H1 (cell line): ENCODE data around the gene ULK2. TPM values are rescaled to one million over a fixed set of nuclear protein-coding genes. Genes with fewer than 3 reads are reported as not detected.

ENCODE experiments used
- CTCF ChIA-PET: fragments of 300-600 bp; sonication (Branson Sonifier 250); formaldehyde crosslinking; loops from one replicate; lab custom pipeline; 2021; ENCODE audit not compliant: partially characterized antibody; lab: Charles Lee
- POLR2A ChIA-PET: fragments of 300-600 bp; sonication (Branson Sonifier 250); formaldehyde crosslinking; loops from one replicate; lab custom pipeline; 2021; ENCODE audit warnings: inconsistent platforms; ENCODE audit not compliant: partially characterized antibody; lab: Charles Lee
- DNase-seq, 2 experiments: peaks; one replicate each; pipeline versions ENCODE4 v3.0.0 to v3.0.0-alpha.2; 2010 to 2022; ENCODE audit warnings: low spot score in 2 of 2, low read depth in 1 of 2, mixed read lengths in 1 of 2
- FAIRE-seq: peaks from 2 replicates; lab custom pipeline; 2011; peaks lifted over from hg19 to GRCh38; lab: Jason Lieb, UNC
- H2AFZ ChIP-seq: 2 replicates; pipeline ENCODE4 v1.8.1; 2012; ENCODE audit warnings: low read length, inconsistent platforms
- H2AK5ac ChIP-seq: 2 replicates; pipeline ENCODE4 v1.6.1; 2013; ENCODE audit warnings: low read depth, low read length
- H2BK120ac ChIP-seq: replicated peaks from 2 replicates; pipeline ENCODE3; 2013; ENCODE audit warnings: low read depth, low read length, inconsistent platforms
- H2BK12ac ChIP-seq: 2 replicates; pipeline ENCODE4 v1.6.1; 2013; ENCODE audit warnings: low read depth, low read length
- H2BK15ac ChIP-seq: 2 replicates; pipeline ENCODE4 v1.6.1; 2013; ENCODE audit warnings: low read length
- H2BK20ac ChIP-seq: 2 replicates; pipeline ENCODE4 v1.6.1; 2013; ENCODE audit warnings: low read length
- H2BK5ac ChIP-seq: 2 replicates; pipeline ENCODE4 v1.6.1; 2013; ENCODE audit warnings: low read depth, low read length
- H3K14ac ChIP-seq: 2 replicates; pipeline ENCODE4 v1.6.1; 2013; ENCODE audit warnings: inconsistent platforms; ENCODE audit not compliant: insufficient read length
- H3K18ac ChIP-seq: 2 replicates; pipeline ENCODE4 v1.6.1; 2013; ENCODE audit warnings: low read length; ENCODE audit errors: extremely low read depth
- H3K23ac ChIP-seq: 2 replicates; pipeline ENCODE4 v1.6.1; 2013; ENCODE audit warnings: inconsistent platforms; ENCODE audit not compliant: insufficient read length
- H3K23me2 ChIP-seq: 2 replicates; pipeline ENCODE4 v1.6.1; 2013; ENCODE audit warnings: low read depth, low read length
- H3K27ac ChIP-seq: 2 replicates; pipeline ENCODE4 v1.6.1; 2011; ENCODE audit warnings: low read depth, low read length, inconsistent platforms
- H3K27me3 ChIP-seq, 4 experiments: replicated peaks in 1 of 4; 1 replicate in 1 of 4; 2 replicates in 3 of 4; pipeline versions ENCODE4 v1.6.1 to v1.8.1; 2011 to 2013; ENCODE audit warnings: low read length in 3 of 4, mild to moderate bottlenecking in 3 of 4, inconsistent platforms in 2 of 4, mixed read lengths in 2 of 4, moderate library complexity in 1 of 4; ENCODE audit not compliant: control insufficient read depth in 3 of 4, insufficient read depth in 3 of 4; ENCODE audit errors: extremely low read depth in 1 of 4
- H3K36me3 ChIP-seq, 4 experiments: 2 replicates each; pipeline versions ENCODE4 v1.6.1 to v1.8.1; 2011 to 2013; ENCODE audit warnings: mild to moderate bottlenecking in 4 of 4, low read length in 3 of 4, moderate library complexity in 2 of 4, control low read depth in 1 of 4, inconsistent platforms in 1 of 4; ENCODE audit not compliant: insufficient read depth in 4 of 4, control insufficient read depth in 2 of 4
- H3K4ac ChIP-seq: replicated peaks from 2 replicates; pipeline ENCODE3; 2013; ENCODE audit warnings: low read length, low read depth, mixed read lengths, inconsistent platforms; ENCODE audit not compliant: insufficient read length
- H3K4me1 ChIP-seq, 4 experiments: replicated peaks in 1 of 4; 1 replicate in 1 of 4; 2 replicates in 3 of 4; pipeline versions ENCODE4 v1.6.1 to v1.8.1; 2011 to 2013; ENCODE audit warnings: low read length in 3 of 4, inconsistent platforms in 2 of 4, mixed read lengths in 1 of 4; ENCODE audit not compliant: insufficient read depth in 4 of 4, control insufficient read depth in 3 of 4
- H3K4me2 ChIP-seq, 2 experiments: 2 replicates each; pipeline versions ENCODE4 v1.6.1 to v1.8.1; 2011 to 2013; ENCODE audit warnings: low read depth in 2 of 2, low read length in 2 of 2, control low read depth in 1 of 2, inconsistent platforms in 1 of 2, mild to moderate bottlenecking in 1 of 2; ENCODE audit not compliant: insufficient read depth in 1 of 2
- H3K4me3 ChIP-seq, 4 experiments: fragments of 200-600, 300-600 bp in 1 of 4; sonication (generic), shearing (Covaris generic), sonication (Bioruptor Twin) in 1 of 4; 2 replicates each; pipeline versions ENCODE4 v1.5.1 to v1.8.1; 2011 to 2016; ENCODE audit warnings: low read length in 4 of 4, low read depth in 3 of 4, control low read depth in 2 of 4, inconsistent platforms in 2 of 4, mild to moderate bottlenecking in 2 of 4, mixed read lengths in 1 of 4, moderate library complexity in 1 of 4; ENCODE audit not compliant: insufficient read depth in 2 of 4; ENCODE audit errors: extremely low read depth in 1 of 4
- H3K56ac ChIP-seq: replicated peaks from 2 replicates; pipeline ENCODE3; 2013; ENCODE audit warnings: low read depth, mild to moderate bottlenecking, mixed read lengths, low read length, inconsistent platforms; ENCODE audit not compliant: insufficient read length
- H3K79me1 ChIP-seq: 2 replicates; pipeline ENCODE4 v1.6.1; 2013; ENCODE audit warnings: low read depth, low read length, control low read depth
- H3K79me2 ChIP-seq, 2 experiments: 2 replicates each; pipeline versions ENCODE4 v1.6.1 to v1.8.1; 2012 to 2013; ENCODE audit warnings: low read length in 2 of 2, mild to moderate bottlenecking in 2 of 2, inconsistent platforms in 1 of 2; ENCODE audit not compliant: insufficient read depth in 2 of 2, control insufficient read depth in 1 of 2
- H3K9ac ChIP-seq, 4 experiments: replicated peaks in 1 of 4; 1 replicate in 1 of 4; 2 replicates in 3 of 4; pipeline versions ENCODE4 v1.6.1 to v1.8.1; 2011 to 2013; ENCODE audit warnings: low read depth in 3 of 4, low read length in 3 of 4, control low read depth in 2 of 4, mild to moderate bottlenecking in 2 of 4, moderate library complexity in 2 of 4, inconsistent platforms in 1 of 4; ENCODE audit errors: extremely low read depth in 1 of 4
- H3K9me3 ChIP-seq, 2 experiments: 2 replicates each; pipeline versions ENCODE4 v1.6.1 to v1.8.1; 2012 to 2013; ENCODE audit warnings: mild to moderate bottlenecking in 2 of 2, moderate library complexity in 2 of 2, control low read depth in 1 of 2, inconsistent platforms in 1 of 2, low read depth in 1 of 2, low read length in 1 of 2, mixed read lengths in 1 of 2; ENCODE audit not compliant: insufficient read depth in 2 of 2
- H4K20me1 ChIP-seq, 2 experiments: replicated peaks in 1 of 2; 2 replicates each; pipeline versions ENCODE3 to v1.8.1; 2011 to 2013; ENCODE audit warnings: inconsistent platforms in 2 of 2, low read length in 2 of 2, mild to moderate bottlenecking in 1 of 2; ENCODE audit not compliant: insufficient read depth in 2 of 2, control insufficient read depth in 1 of 2
- H4K5ac ChIP-seq: 2 replicates; pipeline ENCODE4 v1.6.1; 2013; ENCODE audit warnings: low read length, low read depth, mixed read lengths, inconsistent platforms; ENCODE audit not compliant: insufficient read length
- H4K8ac ChIP-seq: 2 replicates; pipeline ENCODE4 v1.8.0; 2013; ENCODE audit warnings: mild to moderate bottlenecking, moderate library complexity, low read length, inconsistent platforms; ENCODE audit not compliant: insufficient read depth; ENCODE audit errors: extremely low read depth
- H4K91ac ChIP-seq: replicated peaks from 2 replicates; pipeline ENCODE3; 2013; ENCODE audit warnings: low read length, mixed read lengths, inconsistent platforms; ENCODE audit not compliant: insufficient read length
- ASH2L ChIP-seq: fragments of 200-600, 300-600 bp; sonication (generic); IDR thresholded peaks from one replicate; pipeline ENCODE4 v1.7.1; 2017; ENCODE audit warnings: low read length
- BCL11A ChIP-seq, 2 experiments: IDR thresholded peaks; one replicate each; pipeline ENCODE4 v1.6.1; 2011; ENCODE audit warnings: low read depth in 2 of 2, low read length in 2 of 2, mild to moderate bottlenecking in 2 of 2
- CHD1 ChIP-seq: IDR thresholded peaks from 2 replicates; pipeline ENCODE4 v1.6.1; 2012; ENCODE audit warnings: low read depth, low read length, improper control_type of control experiment
- SP1 ChIP-seq: IDR thresholded peaks from 2 replicates; pipeline ENCODE4 v1.6.1; 2011; ENCODE audit warnings: low read depth, low read length
- WGBS, 2 experiments: shearing (Covaris generic) in 1 of 2; methylation state at CpG; one replicate each; pipeline versions ENCODE4 v1.1.6 to v1.1.7; 2013 to 2015; ENCODE audit warnings: low lambda C conversion rate in 2 of 2, mixed read lengths in 2 of 2, inconsistent platforms in 1 of 2, low coverage in 1 of 2, missing lambda C conversion rate in 1 of 2; ENCODE audit not compliant: insufficient replicate concordance in 2 of 2, insufficient coverage in 1 of 2, insufficient read length in 1 of 2; ENCODE audit errors: extremely low coverage in 1 of 2, missing lambda C conversion rate in 1 of 2; 5-methylcytosine and 5-hydroxymethylcytosine counted together
- polyA plus RNA-seq, 7 experiments: library from polyadenylated mRNA; depleted of rRNA in 3 of 7; stranded (reverse) in 5 of 7; unstranded in 2 of 7; fragments of >200 nt in 5 of 7; fragments of 200-250 nt in 2 of 7; gene quantifications; 1 replicate in 5 of 7; 2 replicates in 1 of 7; 4 replicates in 1 of 7; pipeline versions ENCODE4 v1.2.1 to v1.2.3, GENCODE V29; 2011 to 2013; ENCODE audit warnings: missing spikeins in 2 of 7, mixed read lengths in 2 of 7
- total RNA-seq: library from RNA; stranded (reverse); fragmentation: NEBNext Ultra II Directional; extraction: Animal tissue kit (Norgen Biotek cat#: 25700); gene quantifications from 2 replicates; pipeline ENCODE4 v1.2.1, GENCODE V29; 2021

Gene ULK2
- total and polyA plus RNA-seq, 2 of the 8 experiments (the other 6 are each of a cell fraction or from before 2014, with no cell fraction given): 5.3 to 9.8 TPM

GRCh38 chr17:19874256-19874655, 6.5 kb upstream of the ULK2 start:
- Histone ChIP-seq H2BK5ac (no peak overlapping the region), H4K91ac (no peak overlapping the region), H2BK12ac (no peak overlapping the region), H3K9ac (no peak overlapping the region), H3K23me2 (no peaks in the 10 kb centered on the region), H3K9me3 (no peaks in the 10 kb centered on the region), H3K4me3 (no peak overlapping the region), H3K4me2 (no peak overlapping the region), H3K79me1 (no peaks in the 10 kb centered on the region), H3K36me3 (no peaks in the 10 kb centered on the region), H3K4ac (no peak overlapping the region), H2BK120ac (no peak overlapping the region), H3K27ac (no peak overlapping the region), H4K5ac (no peak overlapping the region), H2BK15ac (no peak overlapping the region), H2BK20ac (no peak overlapping the region), H4K20me1 (no peaks in the 10 kb centered on the region), H2AFZ (no peak overlapping the region; the same call in 1 of the 2 replicates), H4K8ac (no peak overlapping the region), H3K27me3 (no peaks in the 10 kb centered on the region), H3K56ac (no peak overlapping the region), H3K18ac (no peak overlapping the region), H3K79me2 (no peaks in the 10 kb centered on the region), H3K4me1 (no peaks in the 10 kb centered on the region), H3K14ac (no peak overlapping the region), H3K23ac (no peak overlapping the region), H2AK5ac (no peak overlapping the region)
- FAIRE-seq (no peak), DNase-seq (no peak)
- ChIA-PET CTCF (no interaction called here), POLR2A (no interaction called here)
- WGBS, 2 experiments: 88% methylated on average over 10 of the region's 10 CpGs; no CpG with 5 or more reads in 1 of the 2 experiments
- no peak for TF ChIP-seq ASH2L
- TF ChIP-seq CHD1: no peak
- no peak for TF ChIP-seq SP1
- TF ChIP-seq BCL11A (IDR thresholded peaks at IDR 0.05; ENCODE audit: low read depth in 2 of 2, low read length in 2 of 2): no peak
